ENCODE measurements around the gene KLHL17.

- TF ChIP-seq CTCF (IDR thresholded peaks at IDR 0.05), result no peak
- no peak for TF ChIP-seq REST (IDR thresholded peaks at IDR 0.05; ENCODE audit: insufficient read depth in 1 of 2, low read depth in 2 of 2, low read length in 1 of 2)
Measured at GRCh38 chr1:1005774-1006304, 45.5 kb downstream of the KLHL17 start.
